Measurements from ENCODE around the gene ELP4.

Gene ELP4

DNA sequence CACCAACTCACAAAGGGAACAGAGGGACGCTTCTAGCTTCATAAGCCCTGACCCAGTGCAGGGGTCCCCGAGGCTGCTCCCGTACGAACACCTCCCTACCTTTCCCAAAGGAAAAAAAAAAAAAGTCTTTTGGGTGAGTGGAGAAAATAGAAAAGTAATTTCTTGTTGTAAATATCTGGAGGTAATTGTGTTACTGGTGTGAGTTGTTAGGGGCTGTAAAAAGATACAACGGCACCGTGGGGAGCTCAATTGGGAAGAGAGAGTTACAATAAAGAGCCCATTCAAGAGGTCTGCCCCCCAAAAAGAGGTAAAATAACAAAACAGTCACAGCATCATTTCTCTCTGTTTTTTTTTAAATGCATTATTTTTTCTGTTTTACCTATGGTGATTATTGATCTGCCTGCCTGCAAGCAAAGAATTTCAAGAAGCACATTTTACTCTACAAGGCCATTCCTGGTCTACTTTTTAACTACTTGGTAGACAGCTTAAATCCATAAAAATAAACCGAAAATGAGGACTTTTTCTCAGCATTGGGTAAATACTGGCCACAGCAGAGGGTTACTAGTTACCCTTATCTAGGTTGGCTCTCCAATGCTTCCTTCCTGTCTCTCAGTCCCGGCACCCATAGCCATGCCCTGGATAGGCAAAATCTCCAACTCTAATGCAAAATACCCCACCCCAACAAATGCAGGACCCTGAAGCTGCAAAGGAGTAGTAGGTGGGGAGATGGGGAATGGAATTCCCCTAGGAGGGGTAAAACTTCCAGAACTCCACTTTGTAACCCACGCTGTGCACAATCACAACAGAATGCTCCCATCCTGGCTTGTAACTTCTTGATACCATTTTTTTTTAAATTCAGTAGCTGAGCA, 298.5 kb downstream of the ELP4 start:
- DNase-seq (ENCODE audit: low spot score), result no peak
- no peak overlapping the region for H3K27ac ChIP-seq
- TF ChIP-seq, protein P1, sequence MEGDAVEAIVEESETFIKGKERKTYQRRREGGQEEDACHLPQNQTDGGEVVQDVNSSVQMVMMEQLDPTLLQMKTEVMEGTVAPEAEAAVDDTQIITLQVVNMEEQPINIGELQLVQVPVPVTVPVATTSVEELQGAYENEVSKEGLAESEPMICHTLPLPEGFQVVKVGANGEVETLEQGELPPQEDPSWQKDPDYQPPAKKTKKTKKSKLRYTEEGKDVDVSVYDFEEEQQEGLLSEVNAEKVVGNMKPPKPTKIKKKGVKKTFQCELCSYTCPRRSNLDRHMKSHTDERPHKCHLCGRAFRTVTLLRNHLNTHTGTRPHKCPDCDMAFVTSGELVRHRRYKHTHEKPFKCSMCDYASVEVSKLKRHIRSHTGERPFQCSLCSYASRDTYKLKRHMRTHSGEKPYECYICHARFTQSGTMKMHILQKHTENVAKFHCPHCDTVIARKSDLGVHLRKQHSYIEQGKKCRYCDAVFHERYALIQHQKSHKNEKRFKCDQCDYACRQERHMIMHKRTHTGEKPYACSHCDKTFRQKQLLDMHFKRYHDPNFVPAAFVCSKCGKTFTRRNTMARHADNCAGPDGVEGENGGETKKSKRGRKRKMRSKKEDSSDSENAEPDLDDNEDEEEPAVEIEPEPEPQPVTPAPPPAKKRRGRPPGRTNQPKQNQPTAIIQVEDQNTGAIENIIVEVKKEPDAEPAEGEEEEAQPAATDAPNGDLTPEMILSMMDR (conservative IDR thresholded peaks at IDR 0.05; ENCODE audit: low read depth), result no peak
- CTCF ChIA-PET, result interaction anchor here (0.7 kb wide), 2 partner anchors 19 to 126 kb away, joined by 3 to 5 read pairs; no protein-coding TSS in a partner anchor
- POLR2A ChIA-PET (ENCODE audit: low non-redundant PET), result no interaction called here

DNA sequence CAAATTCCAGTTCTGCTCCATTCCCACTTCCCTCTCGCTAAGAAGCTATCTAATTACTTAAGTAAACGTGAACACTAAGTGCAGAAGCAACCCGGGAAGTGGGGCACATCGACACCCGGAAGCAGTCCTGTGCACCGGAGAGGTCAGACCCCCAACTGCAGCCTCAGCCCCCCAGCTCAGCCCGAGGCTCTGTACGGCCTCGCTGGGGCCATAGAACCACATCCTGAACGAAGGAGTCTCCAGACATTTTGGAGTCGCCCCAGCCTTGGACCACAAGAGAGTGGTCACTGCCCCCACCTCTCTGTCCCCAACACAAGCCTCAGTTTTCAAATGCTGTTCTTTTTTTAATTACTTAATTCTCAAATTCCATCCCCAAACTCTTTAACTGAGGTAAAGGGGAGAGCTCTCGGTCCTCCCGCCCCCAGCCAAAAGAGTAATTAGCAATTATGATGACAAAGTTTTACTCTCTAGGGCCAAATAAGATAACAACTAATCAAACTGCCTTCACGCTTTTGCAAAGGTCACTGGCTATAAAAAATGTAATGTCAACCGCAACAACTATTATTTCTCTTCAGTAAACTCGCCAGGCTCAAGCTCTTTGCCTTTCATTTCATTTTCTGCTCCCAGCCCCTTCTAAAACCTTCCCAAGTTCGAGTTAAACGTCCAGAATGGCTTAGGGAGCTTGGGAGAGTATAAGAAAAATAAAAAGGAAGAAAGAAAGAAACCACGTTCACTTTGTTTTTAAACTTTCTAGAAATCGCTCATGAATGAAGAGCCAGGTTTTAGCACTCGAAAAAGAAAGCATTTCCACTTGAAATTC, 299.4 kb downstream of the ELP4 start:
- no peak for DNase-seq (ENCODE audit: low spot score)
- H3K27ac ChIP-seq, result no peak overlapping the region
- ChIA-PET CTCF (interaction anchor here (0.7 kb wide), 1 partner anchor 125 kb away, joined by 3 read pairs; no protein-coding TSS in a partner anchor), POLR2A (ENCODE audit: low non-redundant PET) (no interaction called here)
- TF ChIP-seq, protein P1 (conservative IDR thresholded peaks at IDR 0.05; ENCODE audit: low read depth), result no peak

DNA sequence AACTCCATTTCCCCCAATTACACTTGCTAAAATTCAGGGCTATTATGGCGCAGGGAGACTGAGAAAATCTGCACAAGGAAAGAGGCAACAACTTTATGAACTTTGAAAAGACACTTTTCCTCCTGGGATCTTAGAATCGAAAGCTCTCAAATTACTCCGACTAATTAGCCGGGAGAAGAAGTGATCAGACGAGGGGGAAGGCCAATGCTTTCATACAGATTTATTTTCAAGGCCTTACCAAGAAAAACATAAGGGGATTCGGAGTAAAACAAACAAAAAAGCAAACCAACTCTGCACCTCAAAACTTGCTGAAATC, 299.9 kb downstream of the ELP4 start:
- peak overlapping the region; percentile 86 for H3K27ac ChIP-seq
- ChIA-PET POLR2A (ENCODE audit: low non-redundant PET) (no interaction called here), CTCF (interaction anchor here (0.9 kb wide), 1 partner anchor 149 kb away, joined by 3 read pairs; no protein-coding TSS in a partner anchor)
- TF ChIP-seq, protein P1 (conservative IDR thresholded peaks at IDR 0.05; ENCODE audit: low read depth), result no peak
- no peak for DNase-seq (ENCODE audit: low spot score)

DNA sequence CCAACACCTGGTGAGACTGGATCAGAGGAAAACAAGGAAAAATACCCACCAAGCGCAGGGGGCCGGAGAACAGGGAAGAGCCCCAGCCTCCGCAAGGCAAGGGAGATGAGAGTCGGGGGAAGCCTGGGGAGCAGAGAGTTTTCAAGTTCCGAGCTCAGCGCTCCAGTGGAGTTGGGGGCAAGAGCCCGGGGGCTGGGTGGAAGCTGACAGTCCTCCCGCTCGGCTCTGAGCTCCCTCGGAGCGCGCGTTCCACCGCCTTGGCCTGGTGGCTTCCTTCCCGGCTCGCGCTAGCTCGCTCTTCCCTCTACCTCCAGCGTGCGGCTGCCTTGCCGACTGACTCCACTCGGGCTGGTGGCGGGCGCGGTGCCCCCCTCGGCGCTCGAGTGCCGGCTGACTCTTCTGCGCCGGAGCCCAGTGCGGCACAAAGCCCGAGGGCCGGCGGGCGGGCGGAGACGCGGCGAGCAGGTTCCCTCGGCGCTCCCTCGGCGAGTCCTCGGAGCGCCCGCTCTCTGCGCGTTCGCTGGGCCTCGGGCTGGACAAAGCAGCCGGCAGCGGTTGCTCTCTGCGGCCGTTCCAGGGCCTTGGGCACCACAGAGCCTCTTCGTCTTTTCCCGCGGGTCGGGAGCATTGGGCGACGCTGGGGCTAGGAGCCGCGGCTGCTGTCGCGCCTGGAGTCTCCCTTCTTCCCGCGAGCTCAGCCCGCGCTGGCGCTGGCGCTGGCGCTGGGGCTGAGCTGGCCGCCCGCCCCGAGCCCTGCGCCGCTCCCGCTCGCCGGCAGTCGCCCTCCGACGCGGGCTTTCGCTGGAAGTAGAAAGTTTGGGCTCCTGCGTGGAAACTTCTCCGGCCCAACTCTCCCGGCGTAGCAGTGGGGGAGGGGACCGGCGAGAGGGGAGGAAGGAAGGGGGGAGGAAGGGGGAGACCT, 300.6 kb downstream of the ELP4 start:
- ChIA-PET POLR2A (ENCODE audit: low non-redundant PET) (no interaction called here), CTCF (interaction anchor here (0.9 kb wide), 1 partner anchor 149 kb away, joined by 3 read pairs; no protein-coding TSS in a partner anchor)
- peak; percentile 22 for DNase-seq (ENCODE audit: low spot score)
- TF ChIP-seq, protein P1 (conservative IDR thresholded peaks at IDR 0.05; ENCODE audit: low read depth), result no peak
- peak overlapping the region; percentile 86 for H3K27ac ChIP-seq

DNA sequence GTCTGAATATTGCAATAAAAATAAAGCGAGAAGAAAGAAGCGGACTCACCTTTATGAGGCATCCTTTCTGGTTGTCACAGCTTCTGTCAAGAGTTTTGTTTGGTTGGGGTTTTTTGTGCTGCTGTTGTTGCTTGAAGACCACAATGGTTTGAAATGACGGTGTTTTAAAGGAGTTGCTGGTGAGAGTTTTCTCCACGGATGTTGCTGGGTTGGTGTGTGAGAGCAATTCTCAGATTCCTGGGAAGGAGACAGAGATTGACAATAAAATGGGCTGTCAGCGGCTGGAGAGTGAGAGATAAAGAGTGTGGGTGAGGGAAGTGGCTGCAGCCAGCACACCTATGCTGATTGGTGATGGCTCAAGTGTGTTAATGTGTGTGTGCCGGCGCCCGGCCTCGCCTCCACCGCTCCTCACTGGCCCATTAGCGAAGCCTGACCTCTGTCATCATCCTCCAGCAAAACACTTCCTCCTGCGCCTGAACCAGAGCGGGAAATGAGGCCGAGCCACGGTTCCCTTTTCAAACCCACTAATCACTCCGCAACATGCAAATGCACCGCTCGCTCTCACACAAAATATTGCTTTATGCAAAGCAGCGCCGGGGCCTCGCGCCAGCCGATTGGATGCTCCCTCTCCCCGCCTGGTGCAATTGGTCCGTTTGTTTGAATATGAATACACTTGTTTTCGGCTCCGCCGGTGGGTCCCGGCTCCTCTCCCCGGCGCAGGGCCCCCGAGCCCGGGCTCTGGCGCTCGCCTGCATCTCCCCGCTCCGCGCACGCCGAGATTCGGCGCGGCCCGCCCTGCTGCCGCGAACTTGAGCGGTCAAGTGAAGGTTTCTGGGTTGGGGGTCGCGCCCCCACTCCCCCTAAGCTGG, 301.4 kb downstream of the ELP4 start, which contains the start of gene PAX6:
PAX6 (minus strand) TSS at position 544 of the 869 bp plus-strand sequence. CDS start 4,911 bp downstream, outside the sequence.
- DNase-seq (ENCODE audit: low spot score), result peak; percentile 51
- TF ChIP-seq, protein P1 (conservative IDR thresholded peaks at IDR 0.05; ENCODE audit: low read depth), result no peak
- ChIA-PET CTCF (interaction anchor here (0.6 kb wide), 1 partner anchor 17 kb away, joined by 3 read pairs; no protein-coding TSS in a partner anchor), POLR2A (ENCODE audit: low non-redundant PET) (no interaction called here)
- peak within 1 kb of the TSS; percentile 86 for H3K27ac ChIP-seq
